ENCODE data around the gene SPRED1.

SPRED1 gene

GRCh38 chr15:38367476-38367875, 114.8 kb downstream of the SPRED1 start:
- DNase-seq, result peak; percentile 76

- DNase-seq, result peak; percentile 49
Measured at GRCh38 chr15:38369936-38370478, 117.4 kb downstream of the SPRED1 start.

- peak; percentile 21 for DNase-seq
Measured at GRCh38 chr15:38373016-38373415, 120.4 kb downstream of the SPRED1 start.

GRCh38 chr15:38374029-38374428, 121.4 kb downstream of the SPRED1 start:
- no peak for DNase-seq

- DNase-seq, result no peak
Measured at GRCh38 chr15:38374556-38374955, 121.9 kb downstream of the SPRED1 start.

GRCh38 chr15:38376081-38376480, 123.4 kb downstream of the SPRED1 start:
- no peak for DNase-seq

GRCh38 chr15:38377636-38378035, 125.0 kb downstream of the SPRED1 start:
- no peak for DNase-seq

GRCh38 chr15:38378161-38378560, 125.5 kb downstream of the SPRED1 start:
- DNase-seq, result no peak

GRCh38 chr15:38389924-38390542, 137.4 kb downstream of the SPRED1 start:
- DNase-seq, result peak; percentile 58

GRCh38 chr15:38391191-38391590, 138.6 kb downstream of the SPRED1 start:
- DNase-seq, result no peak

- peak; percentile 99 for DNase-seq
Measured at GRCh38 chr15:38398134-38398533, 145.5 kb downstream of the SPRED1 start.

- DNase-seq, result peak; percentile 60
Measured at GRCh38 chr15:38401106-38401505, 148.5 kb downstream of the SPRED1 start.

- peak; percentile 28 for DNase-seq
Measured at GRCh38 chr15:38401701-38402100, 149.1 kb downstream of the SPRED1 start.

- peak; percentile 57 for DNase-seq
Measured at GRCh38 chr15:38406436-38406835, 153.8 kb downstream of the SPRED1 start.

Data from fibroblast of skin of right biceps (primary cell).